Body of pancreas (tissue), 4 donors: ENCODE results near the gene YIPF2.

Experiments used
- CTCF ChIP-seq, 7 experiments: fragments of 450-650 bp in 4 of 7; fragments of 200-600 bp in 3 of 7; sonication (generic) in 3 of 7; IDR thresholded peaks; one replicate each; pipeline ENCODE4 v1.5.1; 2016 to 2019; ENCODE audit warnings: antibody characterized with exemption in 7 of 7
- POLR2A ChIP-seq, 3 donors: fragments of 450-650 bp; IDR thresholded peaks; one replicate each; pipeline ENCODE4 v1.6.1; 2016; ENCODE audit warnings: antibody characterized with exemption in 3 of 3, mild to moderate bottlenecking in 2 of 3

DNA sequence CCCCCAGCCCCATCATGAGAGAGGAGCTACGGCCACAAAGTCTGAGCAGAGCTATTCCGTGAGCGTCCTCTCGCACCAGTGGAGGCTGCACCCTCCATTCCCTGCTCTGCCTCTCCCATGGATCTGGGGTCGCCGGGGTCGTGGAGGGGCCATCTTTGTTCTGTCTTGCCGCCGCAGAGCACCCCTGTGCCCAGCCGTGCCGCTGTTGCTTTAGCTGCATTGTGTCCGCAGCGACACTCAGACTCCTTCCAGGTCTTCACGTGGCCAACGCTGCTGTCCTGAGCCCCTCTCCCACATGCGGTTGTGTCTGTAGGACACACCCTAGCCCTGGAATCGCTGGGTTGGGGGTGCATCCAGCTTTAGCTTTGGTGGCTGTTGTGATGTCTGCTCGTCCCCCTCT is 15.8 kb downstream of the YIPF2 start:
- TF ChIP-seq CTCF (IDR thresholded peaks at IDR 0.05) (no peak), POLR2A (IDR thresholded peaks at IDR 0.05) (no peak)
